GM13976 (cell line): ENCODE measurements around the gene SPSB3.

Source experiments
- DNase-seq: peaks from one replicate; pipeline ENCODE4 v3.0.0; 2012; ENCODE audit warnings: low spot score
- in situ Hi-C: fragments of 300-500 bp; cut with MboI; formaldehyde crosslinking; loops from one replicate; pipeline ENCODE4 v1.12.0; 2022; ENCODE audit warnings: low sequenced_read_pairs, mixed read lengths, inconsistent platforms; ENCODE audit not compliant: unreplicated experiment
- TF ChIP-seq, protein P1 (sequence below): IDR thresholded peaks from 2 replicates; pipeline ENCODE4 v1.5.1; 2012; ENCODE audit warnings: borderline replicate concordance, mild to moderate bottlenecking; ENCODE audit not compliant: insufficient read depth; ENCODE audit errors: extremely low read depth, missing control alignments, control extremely low read depth

Gene SPSB3

GRCh38 chr16:1778200-1779179, 3.9 kb downstream of the SPSB3 start:
- in situ Hi-C loops: no loop called here

GRCh38 chr16:1777375-1778199, 4.8 kb downstream of the SPSB3 start:
- DNase-seq: no peak
- in situ Hi-C loops: no loop called here

More at GRCh38 chr16:1778200-1779179, 3.9 kb downstream of the SPSB3 start:
- TF ChIP-seq, protein P1, sequence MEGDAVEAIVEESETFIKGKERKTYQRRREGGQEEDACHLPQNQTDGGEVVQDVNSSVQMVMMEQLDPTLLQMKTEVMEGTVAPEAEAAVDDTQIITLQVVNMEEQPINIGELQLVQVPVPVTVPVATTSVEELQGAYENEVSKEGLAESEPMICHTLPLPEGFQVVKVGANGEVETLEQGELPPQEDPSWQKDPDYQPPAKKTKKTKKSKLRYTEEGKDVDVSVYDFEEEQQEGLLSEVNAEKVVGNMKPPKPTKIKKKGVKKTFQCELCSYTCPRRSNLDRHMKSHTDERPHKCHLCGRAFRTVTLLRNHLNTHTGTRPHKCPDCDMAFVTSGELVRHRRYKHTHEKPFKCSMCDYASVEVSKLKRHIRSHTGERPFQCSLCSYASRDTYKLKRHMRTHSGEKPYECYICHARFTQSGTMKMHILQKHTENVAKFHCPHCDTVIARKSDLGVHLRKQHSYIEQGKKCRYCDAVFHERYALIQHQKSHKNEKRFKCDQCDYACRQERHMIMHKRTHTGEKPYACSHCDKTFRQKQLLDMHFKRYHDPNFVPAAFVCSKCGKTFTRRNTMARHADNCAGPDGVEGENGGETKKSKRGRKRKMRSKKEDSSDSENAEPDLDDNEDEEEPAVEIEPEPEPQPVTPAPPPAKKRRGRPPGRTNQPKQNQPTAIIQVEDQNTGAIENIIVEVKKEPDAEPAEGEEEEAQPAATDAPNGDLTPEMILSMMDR: no peak
- DNase-seq: no peak

GRCh38 chr16:1776991-1777374, 5.4 kb downstream of the SPSB3 start:
- TF ChIP-seq, protein P1: no peak
- in situ Hi-C loops: no loop called here
- DNase-seq: no peak

More at GRCh38 chr16:1777375-1778199, 4.8 kb downstream of the SPSB3 start:
- TF ChIP-seq, protein P1: no peak

DNA sequence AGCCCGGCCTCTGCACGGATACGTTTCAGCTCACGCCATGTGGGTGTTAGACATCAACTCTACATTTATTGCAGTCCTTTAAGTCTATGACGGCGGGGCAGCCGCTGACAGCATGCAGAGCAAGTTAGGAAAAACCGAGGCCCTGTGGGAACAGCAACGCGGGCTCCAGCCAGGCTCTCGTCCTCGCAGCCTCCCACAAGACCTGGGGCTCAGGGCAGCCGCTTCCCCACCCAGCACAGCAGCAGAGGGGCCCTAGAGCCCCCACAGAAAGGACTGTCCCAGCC, 5.8 kb downstream of the SPSB3 start:
- DNase-seq: no peak
- in situ Hi-C loops: no loop called here
- TF ChIP-seq, protein P1: no peak

GRCh38 chr16:1775846-1776671, 6.3 kb downstream of the SPSB3 start:
- TF ChIP-seq, protein P1: no peak
- DNase-seq: no peak
- in situ Hi-C loops: no loop called here
